Activated naive CD8-positive, alpha-beta T cell treated with anti-CD3 and anti-CD28 coated beads, Interleukin-2, amount 50 U/mL, for 24 hours (primary cell): ENCODE results near the gene JOSD2.

Experiments
- ATAC-seq: fragments of 150-1000 bp; cut with Tn5 transposase; one replicate; pipeline ENCODE4 v1.10.0; 2021
- DNase-seq: peaks from one replicate; pipeline ENCODE4 v3.0.0; 2021
- H3K27ac Mint-ChIP-seq: one replicate; pipeline ENCODE4 v1.8.0; 2021; ENCODE audit warnings: mild to moderate bottlenecking, mixed read lengths
- H3K27me3 Mint-ChIP-seq: one replicate; pipeline ENCODE4 v1.8.0; 2021; ENCODE audit warnings: mixed read lengths
- H3K36me3 Mint-ChIP-seq: one replicate; pipeline ENCODE4 v1.8.0; 2021; ENCODE audit warnings: low read depth, mixed read lengths
- H3K4me1 Mint-ChIP-seq: one replicate; pipeline ENCODE4 v1.8.0; 2021; ENCODE audit warnings: mixed read lengths
- H3K4me3 Mint-ChIP-seq: one replicate; pipeline ENCODE4 v1.8.0; 2021; ENCODE audit warnings: mild to moderate bottlenecking, moderate library complexity, mixed read lengths
- H3K9me3 Mint-ChIP-seq: one replicate; pipeline ENCODE4 v1.8.0; 2021; ENCODE audit warnings: mixed read lengths

The JOSD2 gene, protein sequence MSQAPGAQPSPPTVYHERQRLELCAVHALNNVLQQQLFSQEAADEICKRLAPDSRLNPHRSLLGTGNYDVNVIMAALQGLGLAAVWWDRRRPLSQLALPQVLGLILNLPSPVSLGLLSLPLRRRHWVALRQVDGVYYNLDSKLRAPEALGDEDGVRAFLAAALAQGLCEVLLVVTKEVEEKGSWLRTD

DNA sequence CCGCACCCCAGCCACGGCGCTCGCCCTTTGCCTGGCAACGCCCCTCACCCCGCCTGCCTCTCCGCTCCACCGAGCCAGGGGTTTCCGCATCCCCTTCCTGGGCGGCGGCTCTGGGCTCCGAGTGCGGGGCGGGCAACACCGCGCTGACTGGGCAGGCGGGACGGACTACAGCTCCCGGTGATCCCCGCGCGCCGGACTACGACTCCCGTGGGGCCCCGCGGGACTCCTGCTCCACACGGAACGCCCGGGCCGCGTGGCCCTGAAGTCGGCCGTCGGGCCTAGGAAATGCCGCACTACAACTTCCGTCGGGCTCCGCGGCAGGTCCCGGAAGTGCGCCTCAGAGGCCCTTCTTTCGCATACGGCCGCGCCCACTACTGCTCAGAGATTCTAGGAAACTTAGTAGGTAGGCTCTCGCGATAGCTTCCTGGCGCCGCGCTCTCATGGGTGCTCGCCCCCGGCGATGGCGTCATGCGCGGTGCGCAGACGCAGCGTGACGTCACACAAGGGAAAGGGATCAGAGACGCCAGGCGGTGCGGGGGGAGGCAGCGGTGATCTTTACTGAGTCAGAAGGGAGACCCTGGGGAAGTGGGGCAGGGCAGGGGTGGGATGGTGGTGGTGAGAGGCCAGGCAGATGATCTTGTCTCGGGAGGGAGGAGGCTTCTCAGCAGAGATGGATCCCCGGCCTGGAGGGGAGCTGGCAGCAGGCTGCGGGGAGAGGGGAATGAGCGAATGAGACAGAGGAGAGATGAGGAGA lies at the start of gene JOSD2:
Gene JOSD2, minus strand, starts transcription at position 123 of the 754 bp plus-strand sequence. CDS start 760 bp downstream, outside the sequence.
- Mint-ChIP-seq H3K4me1 (peaks cover 16% of the 10 kb centered on the region), H3K27me3 (peaks cover 11% of the 10 kb centered on the region), H3K4me3 (peak within 1 kb of the TSS; percentile 92), H3K27ac (peak within 1 kb of the TSS; percentile 87), H3K36me3 (peaks cover 2% of the 10 kb centered on the region), H3K9me3 (no peaks in the 10 kb centered on the region)
- peak; percentile 92 for ATAC-seq
- peak; percentile 96 for DNase-seq

GRCh38 chr19:50559636-50560035 lies 48.6 kb upstream of the JOSD2 start:
- ATAC-seq: no peak
- Mint-ChIP-seq H3K4me3 (no peak overlapping the region), H3K27me3 (peaks cover 62% of the 10 kb centered on the region), H3K36me3 (no peaks in the 10 kb centered on the region), H3K4me1 (peaks cover 4% of the 10 kb centered on the region), H3K27ac (no peak overlapping the region), H3K9me3 (no peaks in the 10 kb centered on the region)
- no peak for DNase-seq

DNA sequence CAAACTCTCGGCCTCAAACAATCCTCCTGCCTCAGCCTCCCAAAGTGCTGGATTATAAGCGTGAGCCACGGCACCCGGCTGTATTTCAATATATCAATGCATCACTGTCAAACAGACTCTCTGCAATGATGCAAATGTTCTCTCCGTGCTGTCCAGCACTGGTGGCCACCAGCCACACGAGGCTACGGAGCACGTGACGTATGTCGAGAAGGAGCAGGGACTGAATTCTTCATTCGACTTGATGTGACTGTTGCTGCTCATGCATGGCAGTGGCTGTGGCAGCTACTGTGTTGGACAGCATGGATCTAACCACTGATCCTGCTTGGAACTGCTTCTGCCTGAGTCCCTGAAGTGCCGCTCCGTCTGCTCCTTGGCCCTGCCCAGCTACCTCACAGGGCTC lies 47.5 kb upstream of the JOSD2 start:
- peaks cover 59% of the 10 kb centered on the region for H3K27me3 Mint-ChIP-seq

DNA sequence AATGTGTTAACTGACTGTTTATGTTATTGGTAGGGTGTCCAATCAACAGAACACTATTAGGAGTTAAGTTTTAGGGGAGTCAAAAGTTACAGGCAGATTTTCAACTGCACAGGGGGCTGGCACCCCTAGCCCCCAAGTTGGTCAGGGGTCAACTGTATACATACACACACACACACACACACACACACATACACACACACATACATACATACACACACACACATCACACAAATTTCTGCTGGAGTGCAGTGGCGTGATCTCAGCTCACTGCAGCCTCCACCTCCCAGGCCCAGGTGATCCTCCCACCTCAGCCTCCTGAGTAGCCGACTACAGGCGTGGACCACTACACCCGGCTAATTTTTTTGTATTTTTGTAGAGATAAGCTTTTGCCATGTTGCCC lies 47.0 kb upstream of the JOSD2 start:
- H3K27ac Mint-ChIP-seq: no peak overlapping the region
- no peak overlapping the region for H3K4me3 Mint-ChIP-seq
- peaks cover 59% of the 10 kb centered on the region for H3K27me3 Mint-ChIP-seq
- DNase-seq: no peak
- H3K36me3 Mint-ChIP-seq: no peaks in the 10 kb centered on the region
- no peak for ATAC-seq
- peaks cover 4% of the 10 kb centered on the region for H3K4me1 Mint-ChIP-seq
- no peaks in the 10 kb centered on the region for H3K9me3 Mint-ChIP-seq

More for the DNA sequence above, 47.5 kb upstream of the JOSD2 start:
- no peak for ATAC-seq
- H3K4me3 Mint-ChIP-seq: no peak overlapping the region
- no peaks in the 10 kb centered on the region for H3K36me3 Mint-ChIP-seq
- DNase-seq: no peak
- H3K4me1 Mint-ChIP-seq: peaks cover 4% of the 10 kb centered on the region
- H3K9me3 Mint-ChIP-seq: no peaks in the 10 kb centered on the region
- H3K27ac Mint-ChIP-seq: no peak overlapping the region

GRCh38 chr19:50557009-50557613 lies 46.1 kb upstream of the JOSD2 start:
- peaks cover 4% of the 10 kb centered on the region for H3K4me1 Mint-ChIP-seq
- ATAC-seq: no peak
- no peak overlapping the region for H3K27ac Mint-ChIP-seq
- no peak overlapping the region for H3K4me3 Mint-ChIP-seq
- peaks cover 62% of the 10 kb centered on the region for H3K27me3 Mint-ChIP-seq
- DNase-seq: no peak
- no peaks in the 10 kb centered on the region for H3K36me3 Mint-ChIP-seq
- H3K9me3 Mint-ChIP-seq: no peaks in the 10 kb centered on the region

- H3K4me1 Mint-ChIP-seq: peaks cover 4% of the 10 kb centered on the region
- peaks cover 67% of the 10 kb centered on the region for H3K27me3 Mint-ChIP-seq
- ATAC-seq: peak; percentile 70
- peak; percentile 87 for DNase-seq
- peak overlapping the region; percentile 40 for H3K27ac Mint-ChIP-seq
- no peaks in the 10 kb centered on the region for H3K9me3 Mint-ChIP-seq
- no peaks in the 10 kb centered on the region for H3K36me3 Mint-ChIP-seq
- peak overlapping the region; percentile 80 for H3K4me3 Mint-ChIP-seq
These were observed 45.5 kb upstream of the JOSD2 start for GRCh38 chr19:50556282-50557008.

GRCh38 chr19:50555450-50556281 lies 44.7 kb upstream of the JOSD2 start:
- Mint-ChIP-seq H3K4me1 (peaks cover 4% of the 10 kb centered on the region), H3K36me3 (no peaks in the 10 kb centered on the region), H3K27me3 (peaks cover 67% of the 10 kb centered on the region), H3K4me3 (peak overlapping the region; percentile 80), H3K9me3 (no peaks in the 10 kb centered on the region), H3K27ac (no peak overlapping the region)
- ATAC-seq: no peak
- DNase-seq: no peak

- ATAC-seq (no peak), DNase-seq (no peak)
- no peak overlapping the region for H3K27ac Mint-ChIP-seq
- no peak overlapping the region for H3K4me3 Mint-ChIP-seq
- no peaks in the 10 kb centered on the region for H3K9me3 Mint-ChIP-seq
- H3K27me3 Mint-ChIP-seq: peaks cover 74% of the 10 kb centered on the region
- H3K36me3 Mint-ChIP-seq: no peaks in the 10 kb centered on the region
- peaks cover 4% of the 10 kb centered on the region for H3K4me1 Mint-ChIP-seq
These were observed 44.0 kb upstream of the JOSD2 start for GRCh38 chr19:50555033-50555432.

DNA sequence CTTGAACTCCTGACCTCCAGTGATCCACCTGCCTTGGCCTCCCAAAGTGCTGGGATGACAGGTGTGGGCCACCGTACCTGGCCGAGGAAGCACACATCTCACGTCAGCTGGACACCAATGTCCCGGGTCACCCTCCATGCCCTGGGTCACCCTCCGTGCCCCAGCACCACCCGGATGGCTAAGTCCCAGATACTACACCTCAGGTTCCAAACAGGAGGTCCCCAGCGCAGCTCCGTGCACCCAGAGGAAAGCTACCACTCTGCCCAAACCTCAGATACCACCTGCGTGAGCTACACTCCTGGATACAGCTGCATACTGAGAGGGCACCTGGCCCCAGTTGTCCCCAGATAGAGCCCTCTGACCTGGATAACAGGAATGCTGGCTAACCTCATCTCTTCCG lies 43.2 kb upstream of the JOSD2 start:
- no peaks in the 10 kb centered on the region for H3K9me3 Mint-ChIP-seq
- H3K27ac Mint-ChIP-seq: no peak overlapping the region
- no peak overlapping the region for H3K4me3 Mint-ChIP-seq
- peaks cover 4% of the 10 kb centered on the region for H3K4me1 Mint-ChIP-seq
- DNase-seq (no peak), ATAC-seq (no peak)
- no peaks in the 10 kb centered on the region for H3K36me3 Mint-ChIP-seq
- H3K27me3 Mint-ChIP-seq: peaks cover 75% of the 10 kb centered on the region

- Mint-ChIP-seq H3K27me3 (peaks cover 71% of the 10 kb centered on the region), H3K9me3 (no peaks in the 10 kb centered on the region), H3K36me3 (no peaks in the 10 kb centered on the region), H3K27ac (no peak overlapping the region), H3K4me1 (peaks cover 4% of the 10 kb centered on the region), H3K4me3 (no peak overlapping the region)
- DNase-seq (no peak), ATAC-seq (no peak)
These were observed 42.2 kb upstream of the JOSD2 start for GRCh38 chr19:50553134-50553703.

DNA sequence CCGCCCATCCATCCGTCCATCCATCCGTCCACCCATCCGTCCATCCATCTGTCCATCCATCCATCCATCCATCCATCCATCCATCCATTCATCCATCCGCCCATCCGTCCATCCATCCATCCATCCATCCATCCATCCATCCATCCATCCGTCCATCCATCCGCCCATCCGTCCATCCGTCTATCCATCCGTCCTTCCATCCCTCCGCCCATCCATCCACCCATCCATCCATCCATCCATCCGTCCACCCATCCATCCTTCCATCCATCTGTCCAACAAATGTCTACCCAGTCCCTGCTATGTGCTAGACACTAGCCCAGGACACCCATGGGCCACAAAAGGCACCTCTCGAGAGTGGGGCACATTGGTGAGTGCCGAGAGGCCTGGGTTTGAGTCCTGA lies 41.5 kb upstream of the JOSD2 start:
- Mint-ChIP-seq H3K27me3 (peaks cover 69% of the 10 kb centered on the region), H3K27ac (no peak overlapping the region), H3K9me3 (no peaks in the 10 kb centered on the region), H3K4me3 (no peak overlapping the region), H3K4me1 (peaks cover 4% of the 10 kb centered on the region), H3K36me3 (no peaks in the 10 kb centered on the region)
- no peak for DNase-seq
- no peak for ATAC-seq

- H3K4me1 Mint-ChIP-seq: peaks cover 4% of the 10 kb centered on the region
- peaks cover 64% of the 10 kb centered on the region for H3K27me3 Mint-ChIP-seq
- no peaks in the 10 kb centered on the region for H3K9me3 Mint-ChIP-seq
- no peaks in the 10 kb centered on the region for H3K36me3 Mint-ChIP-seq
- H3K27ac Mint-ChIP-seq: no peak overlapping the region
- no peak for DNase-seq
- H3K4me3 Mint-ChIP-seq: no peak overlapping the region
- ATAC-seq: no peak
These were observed 40.8 kb upstream of the JOSD2 start for GRCh38 chr19:50551715-50552187.

DNA sequence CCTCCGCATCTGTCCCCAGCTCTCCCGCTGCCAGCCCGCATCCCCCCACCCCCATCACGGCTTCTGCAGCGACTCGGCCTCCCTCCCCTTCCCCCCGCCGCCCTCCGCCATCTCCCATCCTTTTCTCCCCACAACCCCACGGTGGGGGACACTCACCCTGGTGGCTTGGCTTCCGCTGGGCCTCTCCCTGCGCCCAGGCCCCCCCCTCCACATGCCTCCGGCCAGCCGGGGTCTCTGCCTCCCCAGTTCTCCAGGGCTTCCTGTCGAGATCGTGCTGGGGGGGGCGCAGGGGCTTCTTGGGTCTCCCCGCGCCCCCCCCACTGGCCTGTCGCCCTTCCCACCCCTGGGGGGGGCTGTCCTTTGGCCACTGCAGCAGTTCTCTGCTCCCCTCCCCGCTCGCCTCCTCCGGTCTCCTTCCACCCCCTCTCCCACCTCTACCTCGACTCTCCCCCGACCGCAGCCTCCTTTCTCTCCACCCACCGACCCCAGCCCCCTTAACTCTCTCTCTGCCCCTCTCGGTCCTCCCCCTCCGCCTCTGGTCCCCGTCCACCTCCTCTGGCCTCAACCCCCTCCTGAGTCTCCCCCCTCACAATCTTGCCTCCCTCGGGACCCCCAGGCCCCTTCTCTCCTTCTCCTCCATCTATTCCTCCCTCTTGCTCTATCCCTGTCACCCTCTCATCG lies 40.2 kb upstream of the JOSD2 start:
- Mint-ChIP-seq H3K4me3 (no peak overlapping the region), H3K27ac (no peak overlapping the region), H3K4me1 (no peaks in the 10 kb centered on the region), H3K9me3 (no peaks in the 10 kb centered on the region), H3K27me3 (peaks cover 60% of the 10 kb centered on the region), H3K36me3 (no peaks in the 10 kb centered on the region)
- ATAC-seq: no peak
- DNase-seq: no peak
